ENCODE results near the gene VPREB3. TPM values are rescaled to one million over a fixed set of nuclear protein-coding genes. Genes with fewer than 3 reads are reported as not detected.

Gene VPREB3
- total RNA-seq, 1 experiment from 2014 or later: not detected

DNA sequence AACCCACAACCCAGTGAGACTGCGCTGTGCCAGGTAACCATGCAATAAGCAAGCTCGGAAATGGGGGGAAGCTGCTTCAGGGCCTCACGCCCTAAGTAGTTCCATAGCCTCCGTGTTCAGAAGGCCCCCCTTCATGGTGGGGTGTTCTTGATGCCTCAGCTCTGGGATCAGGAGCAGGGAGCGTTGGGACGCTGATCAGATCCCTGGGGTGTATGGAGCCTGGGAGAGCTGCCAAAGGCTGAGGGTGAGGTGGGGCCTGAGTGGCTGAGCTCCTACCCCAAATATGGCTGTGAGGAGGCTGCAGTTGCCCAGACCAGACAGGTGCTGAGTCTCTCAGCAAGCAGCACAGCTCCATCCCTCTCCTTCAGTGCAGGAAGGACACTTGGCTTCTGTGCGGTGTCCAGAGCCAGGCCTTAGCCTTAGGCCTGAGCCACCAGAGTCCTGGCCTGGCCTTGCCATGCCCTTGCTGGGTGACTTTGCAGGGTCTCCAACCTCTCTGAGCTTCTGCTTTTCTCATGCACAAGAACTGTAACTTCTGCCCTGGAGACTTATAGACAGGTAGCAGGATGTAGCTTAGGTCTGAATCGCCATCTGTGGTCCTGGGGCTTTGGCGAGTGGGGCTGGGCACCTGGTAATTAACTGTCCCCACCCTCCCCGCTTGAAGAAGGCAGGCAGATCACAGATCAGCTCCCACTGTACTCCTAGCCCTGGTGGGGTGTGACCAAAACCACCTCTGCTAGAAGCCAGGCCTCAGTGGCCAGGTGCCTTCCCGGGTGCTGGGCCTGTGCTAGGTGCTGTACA lies 23.8 kb upstream of the VPREB3 start:
- H3K4me1 ChIP-seq (ENCODE audit: control insufficient read depth, insufficient read depth, low read length): peaks cover 6% of the 10 kb centered on the region
- no peak for TF ChIP-seq TCF7L2 (IDR thresholded peaks at IDR 0.05; ENCODE audit: low read depth, low read length)
- TF ChIP-seq, protein P1, sequence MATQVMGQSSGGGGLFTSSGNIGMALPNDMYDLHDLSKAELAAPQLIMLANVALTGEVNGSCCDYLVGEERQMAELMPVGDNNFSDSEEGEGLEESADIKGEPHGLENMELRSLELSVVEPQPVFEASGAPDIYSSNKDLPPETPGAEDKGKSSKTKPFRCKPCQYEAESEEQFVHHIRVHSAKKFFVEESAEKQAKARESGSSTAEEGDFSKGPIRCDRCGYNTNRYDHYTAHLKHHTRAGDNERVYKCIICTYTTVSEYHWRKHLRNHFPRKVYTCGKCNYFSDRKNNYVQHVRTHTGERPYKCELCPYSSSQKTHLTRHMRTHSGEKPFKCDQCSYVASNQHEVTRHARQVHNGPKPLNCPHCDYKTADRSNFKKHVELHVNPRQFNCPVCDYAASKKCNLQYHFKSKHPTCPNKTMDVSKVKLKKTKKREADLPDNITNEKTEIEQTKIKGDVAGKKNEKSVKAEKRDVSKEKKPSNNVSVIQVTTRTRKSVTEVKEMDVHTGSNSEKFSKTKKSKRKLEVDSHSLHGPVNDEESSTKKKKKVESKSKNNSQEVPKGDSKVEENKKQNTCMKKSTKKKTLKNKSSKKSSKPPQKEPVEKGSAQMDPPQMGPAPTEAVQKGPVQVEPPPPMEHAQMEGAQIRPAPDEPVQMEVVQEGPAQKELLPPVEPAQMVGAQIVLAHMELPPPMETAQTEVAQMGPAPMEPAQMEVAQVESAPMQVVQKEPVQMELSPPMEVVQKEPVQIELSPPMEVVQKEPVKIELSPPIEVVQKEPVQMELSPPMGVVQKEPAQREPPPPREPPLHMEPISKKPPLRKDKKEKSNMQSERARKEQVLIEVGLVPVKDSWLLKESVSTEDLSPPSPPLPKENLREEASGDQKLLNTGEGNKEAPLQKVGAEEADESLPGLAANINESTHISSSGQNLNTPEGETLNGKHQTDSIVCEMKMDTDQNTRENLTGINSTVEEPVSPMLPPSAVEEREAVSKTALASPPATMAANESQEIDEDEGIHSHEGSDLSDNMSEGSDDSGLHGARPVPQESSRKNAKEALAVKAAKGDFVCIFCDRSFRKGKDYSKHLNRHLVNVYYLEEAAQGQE (IDR thresholded peaks at IDR 0.05; ENCODE audit: insufficient read depth in 1 of 2, low read depth in 2 of 2, low read length in 1 of 2): no peak
- no peak for TF ChIP-seq SIN3A (IDR thresholded peaks at IDR 0.05; ENCODE audit: borderline replicate concordance, insufficient read depth, low read depth, low read length)
- TF ChIP-seq, protein P2, sequence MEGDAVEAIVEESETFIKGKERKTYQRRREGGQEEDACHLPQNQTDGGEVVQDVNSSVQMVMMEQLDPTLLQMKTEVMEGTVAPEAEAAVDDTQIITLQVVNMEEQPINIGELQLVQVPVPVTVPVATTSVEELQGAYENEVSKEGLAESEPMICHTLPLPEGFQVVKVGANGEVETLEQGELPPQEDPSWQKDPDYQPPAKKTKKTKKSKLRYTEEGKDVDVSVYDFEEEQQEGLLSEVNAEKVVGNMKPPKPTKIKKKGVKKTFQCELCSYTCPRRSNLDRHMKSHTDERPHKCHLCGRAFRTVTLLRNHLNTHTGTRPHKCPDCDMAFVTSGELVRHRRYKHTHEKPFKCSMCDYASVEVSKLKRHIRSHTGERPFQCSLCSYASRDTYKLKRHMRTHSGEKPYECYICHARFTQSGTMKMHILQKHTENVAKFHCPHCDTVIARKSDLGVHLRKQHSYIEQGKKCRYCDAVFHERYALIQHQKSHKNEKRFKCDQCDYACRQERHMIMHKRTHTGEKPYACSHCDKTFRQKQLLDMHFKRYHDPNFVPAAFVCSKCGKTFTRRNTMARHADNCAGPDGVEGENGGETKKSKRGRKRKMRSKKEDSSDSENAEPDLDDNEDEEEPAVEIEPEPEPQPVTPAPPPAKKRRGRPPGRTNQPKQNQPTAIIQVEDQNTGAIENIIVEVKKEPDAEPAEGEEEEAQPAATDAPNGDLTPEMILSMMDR (IDR thresholded peaks at IDR 0.05): no peak
- no peak for TF ChIP-seq POLR2AphosphoS5 (IDR thresholded peaks at IDR 0.05; ENCODE audit: low read depth, low read length)
- H3K9me3 ChIP-seq (ENCODE audit: control insufficient read depth, insufficient read depth, low read depth, low read length): no peaks in the 10 kb centered on the region
- BruUV-seq (replicated peaks): no TSS peak
- intact Hi-C loops (cut with micrococcal nuclease; ENCODE audit: unreplicated experiment): loop anchor here (10.0 kb wide), 1 partner anchor 67 kb away; no protein-coding TSS in a partner anchor
- ATAC-seq (0 out of 2 replicates have a peak, but pooled peaks have one; percentile 8), DNase-seq (ENCODE audit: low read depth, low spot score) (no peak)
- H3K4me3 ChIP-seq (ENCODE audit: low read depth in 2 of 2, low read length in 2 of 2): no peak overlapping the region
- ChIA-PET CTCF (no interaction called here), POLR2A (interaction anchor here (0.6 to 0.7 kb wide), 2 partner anchors 12 to 29 kb away, joined by 4 to 8 read pairs; no protein-coding TSS in a partner anchor)
- H3K27ac ChIP-seq (ENCODE audit: low read length): no peak overlapping the region
- in situ Hi-C loops (cut with HindIII; ENCODE audit: low pct_unique_long_range_greater_than_20kb, low sequenced_read_pairs): no loop called here
- H3K27me3 ChIP-seq (ENCODE audit: control insufficient read depth, insufficient read depth, low read length): no peaks in the 10 kb centered on the region
- no peaks in the 10 kb centered on the region for H3K36me3 ChIP-seq (ENCODE audit: control insufficient read depth, insufficient read depth, low read length)

DNA sequence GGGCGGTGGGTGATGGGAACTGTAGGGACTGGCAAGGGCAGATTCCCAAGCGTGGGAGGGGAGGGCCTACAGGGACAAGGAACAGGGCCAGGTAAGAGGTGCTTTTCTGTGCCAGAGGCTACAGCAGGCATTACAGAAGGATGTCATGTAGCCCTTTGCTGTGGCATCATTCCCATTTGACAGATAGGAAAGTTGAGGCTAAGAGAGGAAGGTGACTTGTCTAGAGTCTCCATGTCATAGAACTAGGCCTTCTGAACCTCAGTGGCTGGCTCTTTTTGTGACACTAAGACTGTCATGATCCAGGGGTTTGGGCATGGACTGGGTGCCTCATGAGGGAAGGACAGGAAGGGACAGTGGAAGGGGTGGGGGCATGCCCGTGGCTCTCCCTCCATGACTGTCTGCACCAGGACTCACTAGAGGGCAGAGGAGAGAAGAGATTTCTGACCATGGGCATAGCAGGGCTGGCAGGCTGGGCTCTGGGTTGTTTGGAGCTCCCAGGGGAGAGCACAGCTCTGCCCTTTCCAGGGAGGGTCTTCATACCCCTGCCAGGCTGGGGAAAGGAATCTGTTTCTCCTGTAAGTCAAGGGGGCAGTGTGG lies 21.7 kb upstream of the VPREB3 start:
- in situ Hi-C loops (cut with HindIII; ENCODE audit: low pct_unique_long_range_greater_than_20kb, low sequenced_read_pairs): no loop called here

More for the DNA sequence above, 21.7 kb upstream of the VPREB3 start:
- Histone ChIP-seq H3K9me3 (ENCODE audit: control insufficient read depth, insufficient read depth, low read depth, low read length) (no peaks in the 10 kb centered on the region), H3K27ac (ENCODE audit: low read length) (no peak overlapping the region), H3K4me3 (ENCODE audit: low read depth in 2 of 2, low read length in 2 of 2) (no peak overlapping the region), H3K36me3 (ENCODE audit: control insufficient read depth, insufficient read depth, low read length) (no peaks in the 10 kb centered on the region), H3K4me1 (ENCODE audit: control insufficient read depth, insufficient read depth, low read length) (no peaks in the 10 kb centered on the region), H3K27me3 (ENCODE audit: control insufficient read depth, insufficient read depth, low read length) (no peaks in the 10 kb centered on the region)
- DNase-seq (ENCODE audit: low read depth, low spot score) (no peak), ATAC-seq (peak; percentile 62; the same call in 1 of the 2 replicates)
- ChIA-PET CTCF (interaction anchor here (0.7 kb wide), 1 partner anchor 22 kb away, joined by 3 read pairs; no protein-coding TSS in a partner anchor), POLR2A (no interaction called here)
- no peak for TF ChIP-seq TCF7L2 (IDR thresholded peaks at IDR 0.05; ENCODE audit: low read depth, low read length)
- no peak for TF ChIP-seq SIN3A (IDR thresholded peaks at IDR 0.05; ENCODE audit: borderline replicate concordance, insufficient read depth, low read depth, low read length)
- TF ChIP-seq, protein P1 (IDR thresholded peaks at IDR 0.05; ENCODE audit: insufficient read depth in 1 of 2, low read depth in 2 of 2, low read length in 1 of 2): no peak
- no peak for TF ChIP-seq POLR2AphosphoS5 (IDR thresholded peaks at IDR 0.05; ENCODE audit: low read depth, low read length)
- TF ChIP-seq, protein P2 (IDR thresholded peaks at IDR 0.05): no peak
- intact Hi-C loops (cut with micrococcal nuclease; ENCODE audit: unreplicated experiment): loop anchor here (10.0 kb wide), 1 partner anchor 69 kb away; no protein-coding TSS in a partner anchor
- BruUV-seq (replicated peaks): no TSS peak

All from Panc1 (cell line).